Frontal cortex (tissue), 4 donors: Measurements from ENCODE around the gene CARD11. TPM values are rescaled to one million over a fixed set of nuclear protein-coding genes. Genes with fewer than 3 reads are reported as not detected.

Experiments
- DNase-seq, 2 donors: peaks; one replicate each; pipeline ENCODE4 v3.0.0; 2012; ENCODE audit warnings: low spot score in 2 of 2
- FAIRE-seq: peaks from 2 replicates; lab custom pipeline; 2012; peaks lifted over from hg19 to GRCh38; lab: Jason Lieb, UNC
- total RNA-seq: library from RNA; depleted of rRNA; stranded (reverse); fragments of >200 nt; gene quantifications from one replicate; pipeline ENCODE4 v1.2.3, GENCODE V29; 2014
- donor health status: control.
- donor health status: control.
- donor health status: control.

CARD11 gene
- total RNA-seq, 1 donor from 2014 or later = 0.41 TPM

DNA sequence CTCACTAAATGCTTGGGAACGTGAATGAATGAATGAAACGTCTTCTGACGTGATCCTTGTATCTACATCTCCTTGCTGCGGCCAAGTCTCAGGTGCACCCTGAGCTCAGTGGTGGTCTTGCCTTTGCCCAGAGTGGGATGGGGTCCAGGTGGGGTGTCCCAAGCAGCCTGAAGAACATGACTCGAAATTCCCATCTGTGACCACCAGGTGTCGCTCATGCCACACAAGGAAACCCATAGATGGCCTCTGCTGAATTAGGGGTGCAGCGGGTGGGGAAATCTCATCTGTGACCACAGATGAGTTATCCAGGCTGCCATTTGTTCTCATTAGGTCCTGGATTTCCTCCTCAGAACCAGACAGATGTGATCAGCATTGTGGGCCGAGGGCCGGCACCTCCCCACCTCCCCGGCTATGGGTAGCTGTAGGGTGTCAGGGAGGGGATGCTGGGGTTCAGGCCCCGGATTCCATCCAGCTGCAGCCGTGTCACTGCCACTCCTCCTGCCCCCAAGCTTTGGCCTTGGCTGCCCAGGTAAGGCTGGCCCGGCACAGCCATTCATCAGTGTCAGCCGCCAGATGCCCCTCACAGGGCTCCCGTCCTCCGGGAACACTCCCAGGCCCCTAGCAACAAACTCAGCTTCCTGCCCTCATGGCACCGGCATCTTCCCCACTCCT lies 178.5 kb downstream of the CARD11 start:
- DNase-seq (peak; percentile 52 to 72), FAIRE-seq (no peak)

GRCh38 chr7:2864204-2864985 lies 179.3 kb downstream of the CARD11 start:
- FAIRE-seq (no peak), DNase-seq (no peak)

- no peak for DNase-seq
- FAIRE-seq = no peak
Observed at GRCh38 chr7:2863461-2864066, 180.1 kb downstream of the CARD11 start.

- no peak for DNase-seq
- FAIRE-seq = no peak
Observed at GRCh38 chr7:2862831-2863361, 180.8 kb downstream of the CARD11 start.

- DNase-seq (no peak), FAIRE-seq (no peak)
Observed at GRCh38 chr7:2861509-2861908, 182.2 kb downstream of the CARD11 start.

- FAIRE-seq (no peak), DNase-seq (no peak)
Observed at GRCh38 chr7:2860627-2861133, 183.0 kb downstream of the CARD11 start.

DNA sequence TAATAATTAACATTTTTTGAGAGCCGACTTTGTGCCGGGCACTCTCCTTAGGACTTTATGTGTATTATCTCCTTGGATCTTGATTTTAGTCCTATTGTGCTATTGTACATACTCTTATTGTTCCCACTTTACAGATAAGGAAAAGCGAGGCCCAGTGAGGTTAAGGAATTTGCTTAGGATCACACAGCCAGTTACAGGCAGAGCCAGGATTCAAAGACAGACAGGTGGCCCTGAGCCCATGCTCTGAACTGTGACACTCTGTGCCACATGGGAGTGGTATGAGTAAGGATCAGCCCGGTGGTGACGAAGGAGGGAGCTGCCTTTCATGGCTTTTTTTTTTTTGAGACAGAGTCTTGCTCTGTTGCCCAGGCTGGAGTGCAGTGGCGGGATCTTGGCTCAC lies 183.7 kb downstream of the CARD11 start:
- FAIRE-seq = no peak
- no peak for DNase-seq

DNA sequence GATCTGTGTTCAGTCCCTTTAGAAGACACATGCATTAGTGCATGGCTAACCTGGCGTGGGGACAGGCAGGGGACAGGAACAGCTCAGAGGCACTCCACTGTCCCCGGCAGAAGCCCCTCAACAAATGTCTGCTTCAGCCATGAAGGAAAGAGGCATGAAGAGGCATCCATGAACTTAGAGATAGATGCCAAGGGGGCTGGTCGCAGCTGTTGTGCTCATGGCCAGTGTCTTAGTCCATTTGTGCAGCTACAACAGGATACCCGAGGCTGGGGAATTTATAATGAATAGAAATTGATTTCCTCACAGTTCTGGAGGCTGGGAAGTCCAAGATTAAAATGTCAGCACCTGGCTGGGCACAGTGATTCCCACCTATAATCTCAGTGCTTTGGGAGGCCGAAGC lies 185.0 kb downstream of the CARD11 start:
- no peak for DNase-seq

DNA sequence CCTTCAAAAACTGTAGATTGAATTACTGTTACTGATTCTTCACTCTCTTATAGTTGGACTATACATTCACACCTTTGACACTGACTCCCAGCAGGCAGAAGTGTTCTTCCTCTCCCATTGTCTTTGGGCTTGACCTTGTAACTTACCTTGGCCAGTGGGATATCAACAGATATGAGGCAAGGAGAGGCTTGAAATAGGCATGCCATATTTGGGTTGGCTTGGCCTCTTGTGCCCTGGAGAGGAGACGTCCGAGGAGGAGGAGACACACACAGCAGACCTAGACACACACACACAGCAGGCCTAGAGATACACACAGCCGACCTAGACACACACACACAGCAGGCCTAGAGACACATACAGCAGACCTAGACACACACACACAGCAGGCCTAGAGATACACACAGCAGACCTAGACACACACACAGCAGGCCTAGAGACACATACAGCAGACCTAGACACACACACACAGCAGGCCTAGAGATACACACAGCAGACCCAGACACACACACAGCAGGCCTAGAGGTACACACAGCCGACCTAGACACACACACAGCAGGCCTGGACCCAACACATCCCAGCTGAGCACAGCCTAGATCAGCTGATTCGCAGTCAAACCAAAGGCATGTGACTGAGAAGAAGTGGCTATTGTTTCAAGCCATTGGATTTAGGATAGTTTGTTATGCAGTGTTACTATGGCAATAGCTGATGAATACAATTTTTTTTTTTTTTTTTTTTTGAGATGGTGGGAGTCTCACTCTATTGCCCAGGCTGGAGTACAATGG lies 187.1 kb downstream of the CARD11 start:
- no peak for FAIRE-seq
- no peak for DNase-seq

More for the DNA sequence above, 185.0 kb downstream of the CARD11 start:
- no peak for FAIRE-seq

Other genes with a start within 250 kb of the CARD11 start
- 11.8 TPM for gene GNA12, start 199.6 kb downstream of the CARD11 start, total RNA-seq